Stimulated activated CD4-positive, alpha-beta T cell treated with anti-CD3 and anti-CD28 coated beads, Interleukin-12 subunit alpha, Interleukin-12 subunit beta, amount 100 ng/mL, for 4 hours (primary cell): Measurements from ENCODE around the gene CELSR1.

ENCODE experiments used
- DNase-seq: peaks from one replicate; pipeline ENCODE4 v3.0.0-alpha.2; 2020

Gene CELSR1

DNA sequence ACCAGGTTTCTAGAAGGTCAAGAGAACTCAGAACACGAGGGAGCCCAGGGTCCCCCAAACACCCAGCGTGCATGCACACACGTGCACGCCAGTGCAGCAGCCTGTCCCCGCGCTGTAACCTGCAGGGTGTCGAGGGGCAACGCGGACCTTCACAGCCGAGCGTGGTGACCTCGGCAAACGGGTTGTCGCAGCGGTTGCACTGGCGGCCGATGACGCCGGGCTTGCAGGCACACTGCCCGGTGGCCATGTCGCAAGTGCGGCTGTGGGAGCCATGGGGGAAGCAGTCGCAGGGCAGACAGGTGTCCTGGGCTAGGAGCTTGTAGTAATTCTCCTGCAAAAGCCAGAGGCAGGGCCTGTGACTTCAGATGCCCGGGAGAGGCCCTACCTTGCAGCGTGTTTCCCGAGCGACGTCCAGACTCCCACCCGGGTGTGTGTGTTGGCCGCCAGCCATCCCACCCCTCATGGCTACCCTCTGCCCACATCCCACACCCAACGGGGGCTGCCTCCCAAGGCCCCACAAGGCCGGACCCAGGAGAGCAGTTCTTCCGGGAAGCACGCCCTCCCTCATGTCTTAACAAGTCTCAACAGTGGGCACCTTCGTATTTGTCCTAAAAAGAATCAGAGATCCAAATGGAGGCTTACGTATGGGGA is 145.8 kb downstream of the CELSR1 start:
- DNase-seq = no peak

GRCh38 chr22:46390652-46391301 is 146.6 kb downstream of the CELSR1 start:
- no peak for DNase-seq

DNA sequence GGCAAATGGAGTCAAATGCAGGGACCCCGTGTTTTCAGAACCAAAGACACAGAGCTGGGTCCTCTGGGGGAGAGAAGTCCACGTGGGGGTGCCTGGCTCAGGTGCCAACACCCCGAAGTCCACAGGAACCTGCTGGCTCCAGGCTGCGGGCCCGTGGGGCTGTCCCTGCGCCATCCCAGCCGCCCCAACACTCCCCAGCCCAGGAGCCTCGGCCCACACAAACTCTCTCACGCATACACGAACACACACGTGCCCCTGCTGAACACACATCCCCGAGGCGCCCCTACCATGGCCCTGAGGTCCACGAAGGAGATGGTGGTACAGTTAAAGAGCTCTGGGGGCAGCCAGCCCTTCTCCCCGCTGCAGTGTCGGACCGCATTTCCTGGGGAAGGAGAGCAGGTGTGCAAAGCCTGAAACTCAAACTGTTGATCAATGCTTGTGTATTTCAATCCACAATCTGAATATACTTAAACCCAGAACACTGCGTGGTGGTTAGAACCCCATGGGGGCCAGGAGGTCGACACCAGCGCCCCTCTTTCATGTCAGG is 147.2 kb downstream of the CELSR1 start:
- no peak for DNase-seq

- no peak for DNase-seq
Observed at GRCh38 chr22:46389081-46389480, 148.3 kb downstream of the CELSR1 start.

- DNase-seq = no peak
Observed at GRCh38 chr22:46388647-46389046, 148.8 kb downstream of the CELSR1 start.

DNA sequence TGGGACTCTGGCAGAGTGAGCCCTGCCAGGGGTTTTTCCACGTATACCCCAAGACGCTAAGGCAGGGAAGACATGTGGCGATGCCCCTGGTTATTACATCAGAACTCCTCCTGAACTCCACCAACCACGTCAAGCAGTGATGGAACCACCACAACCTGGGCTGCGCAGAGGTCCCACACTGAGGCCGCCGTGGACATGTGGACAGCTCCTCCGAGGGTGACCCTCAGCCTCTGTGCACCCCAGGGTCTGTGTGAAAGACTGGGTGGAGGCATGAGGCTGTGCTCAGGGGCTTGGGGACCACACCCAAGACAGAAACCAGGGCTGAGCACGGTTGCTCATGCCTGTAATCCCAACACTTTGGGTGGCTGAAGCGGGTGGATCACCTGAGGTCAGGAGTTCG is 149.7 kb downstream of the CELSR1 start:
- no peak for DNase-seq

DNA sequence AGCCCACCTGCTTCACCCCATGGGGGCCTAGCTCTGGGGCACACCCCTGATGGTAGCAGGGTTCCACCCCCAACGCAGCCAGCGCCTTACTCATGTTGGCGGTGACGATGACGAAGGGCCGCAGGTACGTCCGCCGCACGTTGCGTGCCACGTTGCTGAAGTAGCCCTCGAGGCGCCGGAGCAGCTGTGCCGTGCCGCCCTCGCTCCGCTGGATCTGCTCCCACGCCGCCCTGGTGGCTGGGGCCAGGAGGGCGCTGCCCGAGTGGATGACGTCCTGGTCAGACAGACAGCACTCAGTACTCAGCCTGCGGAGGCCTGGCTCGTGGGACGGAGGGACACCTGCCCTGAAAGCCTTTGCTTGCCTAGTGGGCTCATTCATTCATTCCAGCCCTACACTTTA is 151.1 kb downstream of the CELSR1 start:
- no peak for DNase-seq

GRCh38 chr22:46382524-46382923 is 154.9 kb downstream of the CELSR1 start:
- DNase-seq = no peak

DNA sequence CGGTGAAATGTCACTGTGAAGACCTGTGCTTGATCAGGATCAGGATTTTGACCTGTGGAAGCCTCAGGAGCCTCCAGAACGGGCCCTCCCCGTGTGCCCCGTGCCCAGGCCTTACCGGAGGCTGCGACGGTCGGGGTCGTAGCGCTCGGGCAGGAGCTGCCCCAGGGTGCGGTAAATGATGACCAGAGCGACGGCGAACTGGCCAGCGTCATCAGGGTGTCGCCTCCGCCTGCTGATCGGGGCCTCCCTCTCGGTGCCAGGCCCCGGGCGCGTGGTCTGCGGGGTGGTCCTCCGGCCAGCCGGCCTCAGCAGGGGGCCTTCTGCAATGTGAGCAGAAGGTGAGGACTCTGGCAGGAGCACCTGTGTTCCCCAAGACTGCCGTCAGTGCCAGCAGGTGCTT is 155.7 kb downstream of the CELSR1 start:
- DNase-seq = no peak

DNA sequence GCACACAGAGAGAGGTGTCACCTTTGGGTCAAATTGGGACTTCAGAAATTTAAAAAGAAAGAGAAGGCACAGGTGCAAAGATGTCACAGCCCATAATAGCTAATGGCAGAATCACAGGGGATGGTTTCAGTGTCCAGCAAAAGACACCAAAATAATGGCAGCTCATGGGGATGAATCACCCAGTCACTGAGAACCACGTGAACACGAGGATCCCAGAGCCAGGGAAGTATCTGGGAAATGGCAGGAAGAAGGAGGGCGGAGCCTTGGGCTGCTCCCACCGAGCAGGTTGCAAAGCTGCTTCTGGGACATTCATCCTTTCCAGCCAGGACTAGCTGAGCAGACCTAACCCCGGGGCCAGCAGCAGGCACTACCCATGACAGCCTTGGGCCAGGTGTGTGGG is 156.3 kb downstream of the CELSR1 start:
- DNase-seq = no peak

DNA sequence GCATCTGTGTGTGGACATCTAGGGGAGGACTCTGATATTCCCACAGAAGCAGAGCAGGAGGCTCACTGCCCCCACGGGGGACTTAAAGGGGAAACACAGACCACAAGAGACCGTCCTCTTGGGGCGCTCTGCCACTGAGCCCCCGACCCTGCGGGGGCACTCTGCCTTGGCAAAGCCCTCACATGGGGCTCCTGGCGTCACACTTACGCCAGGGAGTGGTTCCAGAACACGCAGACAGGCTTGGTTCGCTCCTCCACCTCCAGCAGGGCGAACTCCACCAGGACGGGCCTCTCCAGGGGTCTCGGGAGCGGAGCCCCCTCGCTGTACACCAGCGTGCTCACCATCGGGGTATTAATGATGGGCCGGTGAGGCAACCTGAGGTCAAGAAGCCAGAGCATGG is 156.8 kb downstream of the CELSR1 start:
- no peak for DNase-seq

DNA sequence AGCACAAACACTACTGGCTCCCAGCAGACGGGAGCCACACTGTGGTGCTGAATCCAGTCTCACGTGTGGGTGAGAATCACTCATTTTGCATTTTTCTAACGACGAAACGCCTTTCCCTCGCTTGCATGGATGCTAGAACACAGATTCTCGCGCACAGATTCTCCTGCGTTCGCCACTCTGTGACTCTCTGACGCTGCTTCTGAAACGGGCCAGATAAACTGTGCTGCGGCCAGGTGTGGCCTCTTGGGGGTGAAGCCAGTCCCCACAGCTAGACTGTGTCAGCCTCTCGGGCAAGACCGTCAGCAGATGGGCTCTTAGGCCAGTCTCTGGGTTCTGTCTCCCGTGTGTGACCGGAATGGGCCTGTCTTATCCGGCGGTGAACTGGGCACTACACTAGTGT is 157.4 kb downstream of the CELSR1 start:
- DNase-seq = no peak

DNA sequence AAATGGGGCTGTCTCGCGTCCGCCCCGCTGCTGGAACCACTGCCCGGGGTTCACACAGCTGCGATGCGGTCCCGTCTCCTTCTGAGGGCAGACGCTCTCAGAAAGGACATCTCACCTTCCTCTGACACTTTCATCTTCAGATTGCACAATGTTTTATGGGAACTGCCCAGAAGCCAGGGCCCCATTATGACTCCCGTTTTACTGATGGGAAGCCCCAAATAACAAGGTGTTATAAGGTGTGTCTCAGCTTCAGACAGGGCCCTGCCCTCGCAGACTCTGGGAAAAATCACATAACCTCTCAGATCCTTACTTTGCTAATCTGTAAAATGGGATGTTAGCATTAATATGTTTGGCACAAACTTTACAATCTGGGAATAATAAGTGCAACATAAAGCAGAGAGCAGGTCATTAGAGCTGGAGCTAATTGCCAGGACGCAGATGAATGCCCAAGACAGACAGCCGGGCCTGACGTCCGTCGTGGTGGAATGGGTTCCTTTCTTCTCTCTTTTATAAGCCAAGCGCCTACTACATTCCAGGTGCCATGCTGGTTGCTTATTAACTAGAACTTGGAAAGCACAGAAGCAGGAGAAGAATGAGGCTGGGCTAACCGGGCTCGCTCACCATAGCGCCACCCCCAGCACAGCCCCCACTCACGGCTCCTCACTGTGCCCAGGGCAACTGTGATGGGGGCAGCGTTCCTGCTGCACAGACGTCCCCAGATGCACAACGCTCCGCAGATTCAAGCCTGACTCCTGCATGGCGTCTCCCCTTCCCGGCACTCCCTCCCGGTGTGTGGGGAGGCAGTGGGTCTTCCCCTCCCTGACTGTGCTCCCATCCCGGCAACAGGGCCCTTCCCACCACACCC is 158.1 kb downstream of the CELSR1 start:
- no peak for DNase-seq

- DNase-seq = no peak
Observed at GRCh38 chr22:46378426-46379065, 158.9 kb downstream of the CELSR1 start.

- no peak for DNase-seq
Observed at GRCh38 chr22:46377525-46378425, 159.6 kb downstream of the CELSR1 start.

- DNase-seq = no peak
Observed at GRCh38 chr22:46376908-46377524, 160.4 kb downstream of the CELSR1 start.

DNA sequence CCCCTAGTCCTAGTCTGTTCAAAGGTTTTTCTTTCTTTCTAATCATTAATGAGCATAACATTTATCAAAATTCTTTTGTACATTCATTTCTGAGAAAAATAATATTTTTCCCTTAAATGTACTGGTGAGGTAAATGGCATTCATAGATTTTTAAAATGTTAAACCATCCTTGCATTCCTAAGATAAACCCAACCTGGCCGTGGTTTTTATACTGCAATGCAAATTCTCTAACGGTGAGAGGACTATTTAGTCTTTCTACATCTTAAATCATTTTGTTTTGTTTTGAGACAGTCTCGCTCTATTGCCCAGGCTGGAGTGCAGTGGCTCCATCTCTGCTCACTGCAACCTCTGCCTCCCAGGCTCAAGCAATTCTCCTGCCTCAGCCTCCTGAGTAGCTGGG is 161.3 kb downstream of the CELSR1 start:
- no peak for DNase-seq

GRCh38 chr22:46374663-46375474 is 162.6 kb downstream of the CELSR1 start:
- DNase-seq = no peak

DNA sequence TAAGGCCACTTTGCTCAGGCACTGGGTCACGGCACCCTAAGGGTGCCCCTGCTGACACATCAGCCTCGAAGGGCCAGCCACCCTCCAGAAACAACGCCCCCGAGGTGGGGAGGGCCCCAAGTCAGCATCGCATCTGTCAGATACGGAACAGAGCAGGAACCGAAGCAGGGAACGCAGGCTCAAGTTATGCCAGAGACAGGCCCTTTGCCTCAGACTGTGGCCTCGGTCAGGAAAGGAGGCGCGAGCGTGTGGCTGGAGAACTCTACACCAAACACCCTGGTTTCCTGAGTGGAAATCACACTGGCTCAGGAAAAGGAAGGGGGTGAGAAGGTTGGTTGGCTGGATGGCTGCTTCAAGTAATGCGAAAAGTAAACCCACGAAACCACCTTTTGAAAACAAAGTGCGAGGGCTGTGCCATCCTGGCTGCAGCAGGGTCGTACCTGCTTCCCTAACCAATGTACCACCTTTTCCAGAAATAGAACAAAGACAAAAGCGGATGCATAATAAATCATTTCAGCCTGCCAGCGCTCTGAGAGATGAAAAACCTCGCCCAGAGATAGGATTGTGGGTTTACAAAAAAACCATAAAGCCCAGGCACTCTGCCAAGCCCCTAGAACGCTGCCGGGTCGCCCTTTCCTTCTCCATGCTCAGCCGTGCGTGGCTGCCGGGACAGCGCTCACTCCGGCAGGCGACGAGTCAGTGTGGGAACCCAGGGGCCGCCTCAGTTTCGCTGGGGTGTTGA is 163.3 kb downstream of the CELSR1 start:
- DNase-seq = no peak

GRCh38 chr22:46373159-46373558 is 164.3 kb downstream of the CELSR1 start:
- no peak for DNase-seq
